ENCODE results near the gene LRRTM4.

Gene LRRTM4

GRCh38 chr2:76958749-76959148 lies 563.4 kb downstream of the LRRTM4 start:
- no peaks in the 10 kb centered on the region for H3K36me3 Mint-ChIP-seq (ENCODE audit: insufficient read depth)
- DNase-seq (no peak), ATAC-seq (replicated peaks) (no peak)
- no peak overlapping the region for H3K27ac Mint-ChIP-seq
- peaks cover 4 to 13% of the 10 kb centered on the region in 2 donors for H3K9me3 Mint-ChIP-seq
- H3K27me3 Mint-ChIP-seq: no peaks in the 10 kb centered on the region
- H3K4me3 Mint-ChIP-seq: no peak overlapping the region
- H3K4me1 Mint-ChIP-seq (ENCODE audit: low read depth in 2 of 2): no peaks in the 10 kb centered on the region

- H3K4me3 Mint-ChIP-seq: no peak overlapping the region
- DNase-seq (no peak), ATAC-seq (replicated peaks) (no peak)
- H3K27ac Mint-ChIP-seq: no peak overlapping the region
- no peaks in the 10 kb centered on the region for H3K36me3 Mint-ChIP-seq (ENCODE audit: insufficient read depth)
- H3K9me3 Mint-ChIP-seq: peaks cover 16% of the 10 kb centered on the region in 2 donors
- no peaks in the 10 kb centered on the region for H3K4me1 Mint-ChIP-seq (ENCODE audit: low read depth in 2 of 2)
- no peaks in the 10 kb centered on the region for H3K27me3 Mint-ChIP-seq
Observed at GRCh38 chr2:76953733-76954347, 568.3 kb downstream of the LRRTM4 start.

- H3K4me1 Mint-ChIP-seq (ENCODE audit: low read depth in 2 of 2): no peaks in the 10 kb centered on the region
- no peaks in the 10 kb centered on the region for H3K36me3 Mint-ChIP-seq (ENCODE audit: insufficient read depth)
- H3K27ac Mint-ChIP-seq: no peak overlapping the region
- ATAC-seq (replicated peaks) (no peak), DNase-seq (no peak)
- H3K4me3 Mint-ChIP-seq: no peak overlapping the region
- H3K9me3 Mint-ChIP-seq: peaks cover 14 to 18% of the 10 kb centered on the region in 2 donors
- H3K27me3 Mint-ChIP-seq: no peaks in the 10 kb centered on the region
Observed at GRCh38 chr2:76946631-76947145, 575.5 kb downstream of the LRRTM4 start.

DNA sequence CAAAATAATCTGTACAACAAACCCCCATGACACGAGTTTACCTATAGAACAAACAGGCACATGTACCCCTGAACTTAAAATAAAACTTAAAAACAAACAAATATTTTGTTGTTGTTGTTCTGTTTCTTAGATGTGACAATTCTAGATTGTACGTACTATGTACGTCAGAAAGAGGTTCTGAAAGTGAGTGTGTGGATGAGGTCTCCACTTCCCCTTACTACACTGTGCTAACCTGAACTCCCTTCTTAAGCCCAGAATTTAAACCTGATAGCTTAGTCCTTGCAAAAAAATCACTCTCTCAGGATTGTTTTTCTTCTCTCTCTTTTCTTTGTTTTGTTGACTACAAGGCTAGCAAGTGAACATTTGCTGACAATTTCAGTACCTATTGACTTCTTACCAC lies 581.6 kb downstream of the LRRTM4 start:
- no peak overlapping the region for H3K27ac Mint-ChIP-seq
- no peak overlapping the region for H3K4me3 Mint-ChIP-seq
- H3K27me3 Mint-ChIP-seq: no peaks in the 10 kb centered on the region

DNA sequence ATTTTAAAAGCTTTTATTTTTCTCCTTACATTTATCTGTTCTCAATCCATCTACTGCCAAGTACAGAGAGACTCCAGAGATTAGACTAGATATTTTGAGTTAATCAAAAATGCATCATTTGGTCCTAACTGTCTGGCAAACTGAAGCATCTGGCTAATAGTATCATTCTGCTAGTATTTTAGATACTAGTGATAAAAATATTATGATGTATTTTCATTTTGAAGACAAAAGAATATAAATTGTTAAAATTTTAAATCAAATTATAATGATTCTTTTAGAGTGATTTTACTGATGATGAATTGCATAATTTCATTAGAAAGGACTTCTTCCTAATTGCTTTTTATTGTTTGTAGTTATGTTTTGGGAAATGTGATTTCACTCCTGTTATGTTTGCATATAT lies 584.0 kb downstream of the LRRTM4 start:
- H3K36me3 Mint-ChIP-seq (ENCODE audit: insufficient read depth): no peaks in the 10 kb centered on the region
- ATAC-seq (replicated peaks) (no peak), DNase-seq (no peak)
- no peak overlapping the region for H3K4me3 Mint-ChIP-seq
- H3K27ac Mint-ChIP-seq: no peak overlapping the region
- H3K27me3 Mint-ChIP-seq: no peaks in the 10 kb centered on the region
- peaks cover 0 to 9% of the 10 kb centered on the region in 2 donors for H3K9me3 Mint-ChIP-seq
- H3K4me1 Mint-ChIP-seq (ENCODE audit: low read depth in 2 of 2): no peaks in the 10 kb centered on the region

More for the DNA sequence above, 581.6 kb downstream of the LRRTM4 start:
- H3K9me3 Mint-ChIP-seq: peaks cover 14 to 15% of the 10 kb centered on the region in 2 donors
- no peak for DNase-seq
- no peaks in the 10 kb centered on the region for H3K36me3 Mint-ChIP-seq (ENCODE audit: insufficient read depth)
- ATAC-seq (replicated peaks): no peak
- no peaks in the 10 kb centered on the region for H3K4me1 Mint-ChIP-seq (ENCODE audit: low read depth in 2 of 2)

GRCh38 chr2:76932550-76932949 lies 589.6 kb downstream of the LRRTM4 start:
- Mint-ChIP-seq H3K27ac (no peak overlapping the region), H3K36me3 (ENCODE audit: insufficient read depth) (no peaks in the 10 kb centered on the region), H3K4me3 (no peak overlapping the region), H3K4me1 (ENCODE audit: low read depth in 2 of 2) (no peaks in the 10 kb centered on the region), H3K9me3 (peaks cover 7 to 9% of the 10 kb centered on the region in 2 donors), H3K27me3 (no peaks in the 10 kb centered on the region)
- DNase-seq: no peak
- ATAC-seq (replicated peaks): no peak

DNA sequence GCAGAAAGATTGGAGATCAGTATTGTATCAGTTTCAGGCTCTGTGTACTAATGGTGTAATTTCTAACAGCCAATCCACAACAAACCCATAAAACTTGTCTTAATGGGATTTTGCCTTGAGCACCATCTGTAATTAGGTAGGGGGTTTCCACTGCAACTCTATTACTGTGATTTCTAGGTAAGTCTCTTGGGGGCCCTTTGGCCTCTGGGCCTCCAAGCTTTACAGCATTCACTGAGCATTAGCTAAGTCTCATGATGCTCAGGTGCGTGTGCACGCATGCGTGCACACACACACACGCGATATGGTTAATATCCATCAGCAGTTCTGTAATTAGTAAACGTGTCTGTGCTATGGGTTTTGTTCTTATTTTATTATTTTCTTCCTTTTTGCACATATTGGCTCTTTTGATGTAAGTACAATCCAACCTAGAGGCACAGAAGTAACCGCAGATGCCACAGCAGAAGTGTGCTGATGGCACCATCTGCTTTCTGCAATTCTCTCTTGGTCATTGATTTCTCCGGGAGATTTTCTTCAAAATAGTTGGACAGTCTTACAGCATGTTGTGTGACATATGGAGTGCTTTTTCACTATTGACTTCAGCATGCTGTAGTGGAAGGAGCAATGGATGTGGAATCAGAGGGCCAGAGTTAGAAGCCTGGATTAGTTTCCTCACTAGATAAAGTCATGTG lies 592.0 kb downstream of the LRRTM4 start:
- Mint-ChIP-seq H3K27ac (no peak overlapping the region), H3K4me3 (no peak overlapping the region), H3K36me3 (ENCODE audit: insufficient read depth) (no peaks in the 10 kb centered on the region), H3K9me3 (peaks cover 4 to 7% of the 10 kb centered on the region in 2 donors), H3K27me3 (no peaks in the 10 kb centered on the region), H3K4me1 (ENCODE audit: low read depth in 2 of 2) (no peaks in the 10 kb centered on the region)
- ATAC-seq (replicated peaks) (no peak), DNase-seq (no peak)

DNA sequence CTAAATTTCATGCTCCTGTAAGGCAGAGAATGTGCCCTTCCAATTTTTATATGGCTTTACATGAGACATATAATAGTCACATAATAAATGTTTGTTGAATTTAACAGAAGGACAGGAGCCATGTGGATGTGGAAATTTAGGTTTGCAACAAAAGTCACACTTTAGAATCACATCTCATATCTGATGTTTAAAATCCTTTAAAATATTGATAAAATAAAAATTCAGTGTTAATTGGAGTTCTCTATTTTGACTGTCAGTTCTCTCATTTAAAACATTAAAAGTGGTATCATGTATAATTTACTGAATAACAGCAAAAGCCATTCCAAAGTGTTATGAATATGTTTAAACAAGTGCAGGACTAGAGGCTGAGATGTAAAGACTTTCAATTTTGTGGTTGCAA lies 594.1 kb downstream of the LRRTM4 start:
- DNase-seq: no peak
- Mint-ChIP-seq H3K36me3 (ENCODE audit: insufficient read depth) (no peaks in the 10 kb centered on the region), H3K27me3 (no peaks in the 10 kb centered on the region), H3K4me1 (ENCODE audit: low read depth in 2 of 2) (no peaks in the 10 kb centered on the region), H3K9me3 (peaks cover 6 to 7% of the 10 kb centered on the region in 2 donors), H3K4me3 (no peak overlapping the region), H3K27ac (no peak overlapping the region)
- ATAC-seq (replicated peaks): no peak

DNA sequence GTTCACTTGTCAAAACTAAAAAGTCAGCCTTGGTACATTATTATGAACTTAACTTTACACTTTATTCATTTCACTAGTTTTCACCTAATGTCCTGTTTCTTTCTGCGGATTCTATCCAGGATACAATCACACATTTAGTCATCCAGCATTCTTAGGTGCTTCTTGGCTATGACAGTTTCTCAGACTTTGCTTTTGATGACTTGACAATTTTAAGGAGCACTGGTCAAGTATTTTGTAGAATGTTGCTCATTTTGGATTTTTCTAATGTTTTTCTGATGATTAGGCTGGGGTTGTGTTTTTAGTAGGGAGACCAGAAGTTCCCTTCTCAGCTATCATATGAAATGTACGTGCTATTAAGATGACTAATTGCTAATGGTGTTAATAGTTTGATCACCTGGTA lies 601.2 kb downstream of the LRRTM4 start:
- no peak overlapping the region for H3K27ac Mint-ChIP-seq
- DNase-seq: no peak
- no peaks in the 10 kb centered on the region for H3K27me3 Mint-ChIP-seq
- peaks cover 6 to 16% of the 10 kb centered on the region in 2 donors for H3K9me3 Mint-ChIP-seq
- no peak for ATAC-seq (replicated peaks)
- H3K4me1 Mint-ChIP-seq (ENCODE audit: low read depth in 2 of 2): no peaks in the 10 kb centered on the region
- no peaks in the 10 kb centered on the region for H3K36me3 Mint-ChIP-seq (ENCODE audit: insufficient read depth)
- H3K4me3 Mint-ChIP-seq: no peak overlapping the region

DNA sequence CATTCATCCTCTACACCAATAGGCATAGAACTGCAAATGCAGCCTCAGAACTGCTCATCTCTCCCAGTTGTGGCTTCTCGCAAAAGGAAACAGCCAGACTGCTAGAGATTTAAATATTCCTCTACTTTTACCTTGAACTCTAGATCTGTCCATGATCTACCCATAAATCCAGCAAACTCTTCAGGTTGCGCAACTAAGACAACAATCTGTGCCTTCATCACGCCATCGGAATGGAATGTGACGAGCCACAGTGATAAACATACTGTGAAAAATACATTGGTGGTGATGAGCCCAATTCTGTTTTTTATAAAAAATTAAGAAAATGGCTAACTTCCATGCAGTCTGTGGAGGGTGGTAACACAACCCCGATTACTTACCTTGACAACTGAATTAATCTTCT lies 626.7 kb downstream of the LRRTM4 start:
- Mint-ChIP-seq H3K36me3 (ENCODE audit: insufficient read depth) (no peaks in the 10 kb centered on the region), H3K4me3 (no peak overlapping the region), H3K27me3 (no peaks in the 10 kb centered on the region), H3K27ac (no peak overlapping the region), H3K9me3 (peaks cover 10 to 12% of the 10 kb centered on the region in 2 donors), H3K4me1 (ENCODE audit: low read depth in 2 of 2) (no peaks in the 10 kb centered on the region)
- ATAC-seq (replicated peaks): no peak
- no peak for DNase-seq

- H3K27me3 Mint-ChIP-seq: no peaks in the 10 kb centered on the region
- no peak overlapping the region for H3K4me3 Mint-ChIP-seq
- no peak for ATAC-seq (replicated peaks)
- no peaks in the 10 kb centered on the region for H3K36me3 Mint-ChIP-seq (ENCODE audit: insufficient read depth)
- no peak overlapping the region for H3K27ac Mint-ChIP-seq
- H3K4me1 Mint-ChIP-seq (ENCODE audit: low read depth in 2 of 2): no peaks in the 10 kb centered on the region
- H3K9me3 Mint-ChIP-seq: peaks cover 5 to 10% of the 10 kb centered on the region in 2 donors
- DNase-seq: no peak
Observed at GRCh38 chr2:76870581-76870980, 651.6 kb downstream of the LRRTM4 start.

DNA sequence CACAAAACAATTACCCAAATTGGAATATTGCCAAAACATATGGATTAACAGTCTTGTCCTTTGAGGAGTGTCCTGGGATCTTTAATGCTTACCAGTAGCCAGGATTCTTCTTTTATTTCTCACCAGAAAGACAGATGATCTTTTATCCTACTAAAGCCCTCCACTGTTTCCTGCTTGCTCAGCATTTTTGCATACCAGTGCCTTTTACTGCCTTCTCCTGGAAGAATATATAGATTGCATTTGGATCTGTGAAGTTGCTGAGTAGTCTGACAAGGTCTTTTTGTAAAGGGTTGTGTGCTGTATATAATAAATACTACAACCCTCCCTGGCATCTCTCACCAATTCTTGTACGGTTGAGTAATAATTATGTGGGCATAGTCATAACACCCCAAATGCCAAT lies 652.2 kb downstream of the LRRTM4 start:
- no peak for ATAC-seq (replicated peaks)
- DNase-seq: no peak

GRCh38 chr2:76867854-76868253 lies 654.3 kb downstream of the LRRTM4 start:
- DNase-seq: no peak
- Mint-ChIP-seq H3K27me3 (no peaks in the 10 kb centered on the region), H3K36me3 (ENCODE audit: insufficient read depth) (no peaks in the 10 kb centered on the region)

More for the DNA sequence above, 652.2 kb downstream of the LRRTM4 start:
- H3K27ac Mint-ChIP-seq: no peak overlapping the region
- H3K4me3 Mint-ChIP-seq: no peak overlapping the region
- no peaks in the 10 kb centered on the region for H3K4me1 Mint-ChIP-seq (ENCODE audit: low read depth in 2 of 2)
- H3K27me3 Mint-ChIP-seq: no peaks in the 10 kb centered on the region
- H3K9me3 Mint-ChIP-seq: peaks cover 5 to 8% of the 10 kb centered on the region in 2 donors
- no peaks in the 10 kb centered on the region for H3K36me3 Mint-ChIP-seq (ENCODE audit: insufficient read depth)

DNA sequence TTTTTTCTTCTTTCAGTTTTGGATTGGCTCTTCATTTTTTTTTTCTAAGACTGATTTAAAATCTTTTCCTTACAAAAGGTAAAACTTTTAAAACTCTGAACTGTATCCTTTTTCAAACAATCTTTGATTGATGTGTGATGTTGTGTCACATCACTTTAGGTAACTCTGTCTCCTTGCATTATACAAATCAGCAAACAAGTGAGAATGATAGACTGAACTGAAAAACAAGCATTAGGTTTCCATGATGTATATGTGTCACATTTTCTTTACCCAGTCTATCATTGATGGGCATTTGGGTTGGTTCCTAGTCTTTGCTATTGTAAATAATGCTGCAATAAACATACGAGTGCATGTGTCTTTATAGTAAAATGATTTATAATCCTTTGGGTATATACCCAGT lies 655.7 kb downstream of the LRRTM4 start:
- Mint-ChIP-seq H3K9me3 (peaks cover 0 to 6% of the 10 kb centered on the region in 2 donors), H3K4me1 (ENCODE audit: low read depth in 2 of 2) (no peaks in the 10 kb centered on the region), H3K4me3 (no peak overlapping the region), H3K27me3 (no peaks in the 10 kb centered on the region), H3K27ac (no peak overlapping the region), H3K36me3 (ENCODE audit: insufficient read depth) (no peaks in the 10 kb centered on the region)
- no peak for DNase-seq
- ATAC-seq (replicated peaks): no peak

More at GRCh38 chr2:76867854-76868253, 654.3 kb downstream of the LRRTM4 start:
- Mint-ChIP-seq H3K4me3 (no peak overlapping the region), H3K4me1 (ENCODE audit: low read depth in 2 of 2) (no peaks in the 10 kb centered on the region), H3K27ac (no peak overlapping the region), H3K9me3 (peaks cover 4 to 9% of the 10 kb centered on the region in 2 donors)
- ATAC-seq (replicated peaks): no peak
